Ovary (tissue), 3 donors: ENCODE measurements around the gene GNPAT.

Experiments used
- POLR2A ChIP-seq: fragments of 450-650 bp; IDR thresholded peaks from one replicate; pipeline ENCODE4 v1.6.1; 2017; ENCODE audit warnings: antibody characterized with exemption, mild to moderate bottlenecking, moderate library complexity
- TF ChIP-seq, protein P1 (sequence below), 3 donors: fragments of 450-650 bp in 2 of 3; fragments of 200-600 bp in 1 of 3; IDR thresholded peaks; one replicate each; pipeline versions ENCODE4 v1.5.1 to v1.8.0; 2016 to 2022; ENCODE audit warnings: antibody characterized with exemption in 3 of 3, mild to moderate bottlenecking in 1 of 3
- donor health status: DM: no; HTN: no; CAD: no.

DNA sequence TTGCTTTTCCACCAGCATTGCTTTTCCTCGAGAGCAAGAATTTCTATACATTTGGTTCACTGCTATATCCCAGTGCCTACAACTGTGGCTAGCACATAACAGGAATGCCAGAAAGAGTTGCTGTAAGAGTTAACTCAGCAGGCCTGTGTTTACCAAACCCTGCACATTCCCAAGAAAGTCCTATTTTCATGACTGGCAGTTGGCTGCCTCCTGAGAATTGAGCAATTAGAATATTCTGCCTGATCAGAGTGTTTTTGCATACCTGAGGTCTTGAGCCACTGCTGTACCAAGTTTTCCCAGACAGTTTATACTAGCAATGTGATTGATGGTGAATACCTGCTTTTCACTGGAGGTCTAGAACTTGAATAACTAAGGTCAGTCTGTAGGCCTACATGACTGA, 2.7 kb upstream of the GNPAT start:
- TF ChIP-seq, protein P1, sequence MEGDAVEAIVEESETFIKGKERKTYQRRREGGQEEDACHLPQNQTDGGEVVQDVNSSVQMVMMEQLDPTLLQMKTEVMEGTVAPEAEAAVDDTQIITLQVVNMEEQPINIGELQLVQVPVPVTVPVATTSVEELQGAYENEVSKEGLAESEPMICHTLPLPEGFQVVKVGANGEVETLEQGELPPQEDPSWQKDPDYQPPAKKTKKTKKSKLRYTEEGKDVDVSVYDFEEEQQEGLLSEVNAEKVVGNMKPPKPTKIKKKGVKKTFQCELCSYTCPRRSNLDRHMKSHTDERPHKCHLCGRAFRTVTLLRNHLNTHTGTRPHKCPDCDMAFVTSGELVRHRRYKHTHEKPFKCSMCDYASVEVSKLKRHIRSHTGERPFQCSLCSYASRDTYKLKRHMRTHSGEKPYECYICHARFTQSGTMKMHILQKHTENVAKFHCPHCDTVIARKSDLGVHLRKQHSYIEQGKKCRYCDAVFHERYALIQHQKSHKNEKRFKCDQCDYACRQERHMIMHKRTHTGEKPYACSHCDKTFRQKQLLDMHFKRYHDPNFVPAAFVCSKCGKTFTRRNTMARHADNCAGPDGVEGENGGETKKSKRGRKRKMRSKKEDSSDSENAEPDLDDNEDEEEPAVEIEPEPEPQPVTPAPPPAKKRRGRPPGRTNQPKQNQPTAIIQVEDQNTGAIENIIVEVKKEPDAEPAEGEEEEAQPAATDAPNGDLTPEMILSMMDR (IDR thresholded peaks at IDR 0.05): no peak
- TF ChIP-seq POLR2A: no peak
